ENCODE results near the gene NTSR1. TPM values are rescaled to one million over a fixed set of nuclear protein-coding genes. Genes with fewer than 3 reads are reported as not detected.

The NTSR1 gene
- total RNA-seq, 1 experiment from 2014 or later, result 44.1 TPM

DNA sequence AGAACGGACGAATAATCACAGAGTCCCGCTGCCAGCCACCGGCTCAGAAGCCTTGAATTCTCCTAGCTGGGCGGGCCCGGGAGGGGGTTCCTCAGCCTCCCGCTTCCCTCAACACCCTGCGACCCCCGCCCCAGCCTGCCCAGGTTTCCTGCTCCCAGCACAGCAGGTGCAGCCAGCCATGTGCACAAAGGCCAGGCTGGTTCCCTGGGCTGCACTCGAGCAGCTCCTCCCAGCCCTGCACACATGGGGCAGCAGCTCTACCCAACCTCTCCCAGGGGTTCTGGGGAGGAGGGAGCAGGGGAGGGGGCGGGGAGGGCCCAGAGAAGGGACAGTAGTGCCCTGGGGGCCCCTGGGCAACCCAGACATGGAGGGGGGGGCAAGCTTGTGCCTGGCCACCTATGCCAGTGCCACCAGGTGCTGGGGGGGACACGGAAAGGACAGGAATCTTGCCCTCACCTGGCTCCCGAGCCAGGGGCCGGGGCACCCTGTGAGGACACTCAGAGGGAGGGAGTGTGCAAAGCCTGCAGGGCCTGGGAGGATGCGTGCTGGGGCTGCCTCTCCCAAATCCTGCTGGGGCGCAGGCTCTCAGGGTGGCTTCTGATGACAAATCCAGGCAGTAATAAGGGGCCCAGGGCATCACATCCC is 1.2 kb upstream of the NTSR1 start:
- Histone ChIP-seq H3K27me3 (ENCODE audit: control insufficient read depth, insufficient read depth, low read length) (no peaks in the 10 kb centered on the region), H3K4me1 (ENCODE audit: control insufficient read depth, insufficient read depth, low read length) (peaks cover 70% of the 10 kb centered on the region)
- POLR2A ChIA-PET, result interaction anchor here (0.6 kb wide), 1 partner anchor 101 kb away, joined by 4 read pairs; no protein-coding TSS in a partner anchor

DNA sequence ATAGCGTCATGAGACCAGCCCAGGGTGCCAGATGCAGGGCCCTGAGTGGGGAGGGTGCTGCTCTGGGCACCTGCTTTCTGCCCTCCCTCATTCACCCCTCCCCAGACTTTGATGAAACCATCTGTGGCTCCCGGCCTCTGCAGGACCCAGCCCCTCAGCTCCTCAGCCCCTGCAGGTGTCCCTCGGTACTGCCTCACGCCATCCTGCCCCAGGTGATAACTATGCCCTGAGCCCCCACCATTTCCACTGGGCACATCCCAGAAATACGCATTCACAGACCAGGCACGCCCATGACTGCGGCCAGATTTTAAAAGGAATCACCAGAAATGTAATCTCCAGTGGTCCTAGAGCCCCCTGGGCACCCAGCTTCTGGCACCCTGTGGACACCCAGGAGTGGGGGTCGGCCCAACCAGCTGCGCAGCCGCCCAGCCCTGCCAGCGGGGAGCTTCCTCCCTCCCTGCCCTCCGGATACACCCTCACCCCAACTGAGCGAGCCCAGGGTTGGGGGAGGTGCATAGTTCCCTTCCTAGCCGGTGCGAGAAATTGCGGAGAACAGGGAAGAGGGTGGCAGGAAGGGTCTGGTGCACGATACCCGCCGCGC is 615 bp upstream of the NTSR1 start:
- BruUV-seq (replicated peaks), result no TSS peak
- POLR2A ChIA-PET, result no interaction called here
- in situ Hi-C loops (cut with HindIII; ENCODE audit: low pct_unique_long_range_greater_than_20kb, low sequenced_read_pairs) (no loop called here), intact Hi-C loops (cut with micrococcal nuclease; ENCODE audit: unreplicated experiment) (loop anchor here (2.0 kb wide), 1 partner anchor 83 kb away; no protein-coding TSS in a partner anchor)
- ATAC-seq (peak; percentile 26), DNase-seq (ENCODE audit: low read depth, low spot score) (no peak)
- CTCF ChIA-PET, result interaction anchor here (0.5 to 1.5 kb wide), 8 partner anchors 9 to 86 kb away, joined by 3 to 10 read pairs (median 4); no protein-coding TSS in a partner anchor
- Histone ChIP-seq H3K4me3 (ENCODE audit: low read depth in 2 of 2, low read length in 2 of 2) (peak overlapping the region; percentile 55 to 86), H3K36me3 (ENCODE audit: control insufficient read depth, insufficient read depth, low read length) (peaks cover 3% of the 10 kb centered on the region; the same call in 1 of the 2 replicates), H3K4me1 (ENCODE audit: control insufficient read depth, insufficient read depth, low read length) (peaks cover 70% of the 10 kb centered on the region), H3K9me3 (ENCODE audit: control insufficient read depth, insufficient read depth, low read depth, low read length) (no peaks in the 10 kb centered on the region), H3K27ac (ENCODE audit: low read length) (peak overlapping the region; percentile 82), H3K27me3 (ENCODE audit: control insufficient read depth, insufficient read depth, low read length) (no peaks in the 10 kb centered on the region)
- peak; percentile 41; the same call in 1 of the 2 replicates for TF ChIP-seq TCF7L2 (IDR thresholded peaks at IDR 0.05; ENCODE audit: low read depth, low read length)
- TF ChIP-seq SIN3A (IDR thresholded peaks at IDR 0.05; ENCODE audit: borderline replicate concordance, insufficient read depth, low read depth, low read length), result no peak
- TF ChIP-seq, protein P1, sequence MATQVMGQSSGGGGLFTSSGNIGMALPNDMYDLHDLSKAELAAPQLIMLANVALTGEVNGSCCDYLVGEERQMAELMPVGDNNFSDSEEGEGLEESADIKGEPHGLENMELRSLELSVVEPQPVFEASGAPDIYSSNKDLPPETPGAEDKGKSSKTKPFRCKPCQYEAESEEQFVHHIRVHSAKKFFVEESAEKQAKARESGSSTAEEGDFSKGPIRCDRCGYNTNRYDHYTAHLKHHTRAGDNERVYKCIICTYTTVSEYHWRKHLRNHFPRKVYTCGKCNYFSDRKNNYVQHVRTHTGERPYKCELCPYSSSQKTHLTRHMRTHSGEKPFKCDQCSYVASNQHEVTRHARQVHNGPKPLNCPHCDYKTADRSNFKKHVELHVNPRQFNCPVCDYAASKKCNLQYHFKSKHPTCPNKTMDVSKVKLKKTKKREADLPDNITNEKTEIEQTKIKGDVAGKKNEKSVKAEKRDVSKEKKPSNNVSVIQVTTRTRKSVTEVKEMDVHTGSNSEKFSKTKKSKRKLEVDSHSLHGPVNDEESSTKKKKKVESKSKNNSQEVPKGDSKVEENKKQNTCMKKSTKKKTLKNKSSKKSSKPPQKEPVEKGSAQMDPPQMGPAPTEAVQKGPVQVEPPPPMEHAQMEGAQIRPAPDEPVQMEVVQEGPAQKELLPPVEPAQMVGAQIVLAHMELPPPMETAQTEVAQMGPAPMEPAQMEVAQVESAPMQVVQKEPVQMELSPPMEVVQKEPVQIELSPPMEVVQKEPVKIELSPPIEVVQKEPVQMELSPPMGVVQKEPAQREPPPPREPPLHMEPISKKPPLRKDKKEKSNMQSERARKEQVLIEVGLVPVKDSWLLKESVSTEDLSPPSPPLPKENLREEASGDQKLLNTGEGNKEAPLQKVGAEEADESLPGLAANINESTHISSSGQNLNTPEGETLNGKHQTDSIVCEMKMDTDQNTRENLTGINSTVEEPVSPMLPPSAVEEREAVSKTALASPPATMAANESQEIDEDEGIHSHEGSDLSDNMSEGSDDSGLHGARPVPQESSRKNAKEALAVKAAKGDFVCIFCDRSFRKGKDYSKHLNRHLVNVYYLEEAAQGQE (IDR thresholded peaks at IDR 0.05; ENCODE audit: insufficient read depth in 1 of 2, low read depth in 2 of 2, low read length in 1 of 2), result no peak
- TF ChIP-seq, protein P2, sequence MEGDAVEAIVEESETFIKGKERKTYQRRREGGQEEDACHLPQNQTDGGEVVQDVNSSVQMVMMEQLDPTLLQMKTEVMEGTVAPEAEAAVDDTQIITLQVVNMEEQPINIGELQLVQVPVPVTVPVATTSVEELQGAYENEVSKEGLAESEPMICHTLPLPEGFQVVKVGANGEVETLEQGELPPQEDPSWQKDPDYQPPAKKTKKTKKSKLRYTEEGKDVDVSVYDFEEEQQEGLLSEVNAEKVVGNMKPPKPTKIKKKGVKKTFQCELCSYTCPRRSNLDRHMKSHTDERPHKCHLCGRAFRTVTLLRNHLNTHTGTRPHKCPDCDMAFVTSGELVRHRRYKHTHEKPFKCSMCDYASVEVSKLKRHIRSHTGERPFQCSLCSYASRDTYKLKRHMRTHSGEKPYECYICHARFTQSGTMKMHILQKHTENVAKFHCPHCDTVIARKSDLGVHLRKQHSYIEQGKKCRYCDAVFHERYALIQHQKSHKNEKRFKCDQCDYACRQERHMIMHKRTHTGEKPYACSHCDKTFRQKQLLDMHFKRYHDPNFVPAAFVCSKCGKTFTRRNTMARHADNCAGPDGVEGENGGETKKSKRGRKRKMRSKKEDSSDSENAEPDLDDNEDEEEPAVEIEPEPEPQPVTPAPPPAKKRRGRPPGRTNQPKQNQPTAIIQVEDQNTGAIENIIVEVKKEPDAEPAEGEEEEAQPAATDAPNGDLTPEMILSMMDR (IDR thresholded peaks at IDR 0.05), result peak; percentile 68

More for the DNA sequence above, 1.2 kb upstream of the NTSR1 start:
- peak overlapping the region in 1 of 2 experiments; percentile 86; a peak in 3 of 4 replicates for H3K4me3 ChIP-seq (ENCODE audit: low read depth in 2 of 2, low read length in 2 of 2)
- BruUV-seq (replicated peaks), result no TSS peak
- CTCF ChIA-PET, result interaction anchor here (0.5 to 1.5 kb wide), 6 partner anchors 19 to 84 kb away, joined by 3 to 12 read pairs (median 4); no protein-coding TSS in a partner anchor
- intact Hi-C loops (cut with micrococcal nuclease; ENCODE audit: unreplicated experiment) (no loop called here), in situ Hi-C loops (cut with HindIII; ENCODE audit: low pct_unique_long_range_greater_than_20kb, low sequenced_read_pairs) (no loop called here)
- H3K9me3 ChIP-seq (ENCODE audit: control insufficient read depth, insufficient read depth, low read depth, low read length), result no peaks in the 10 kb centered on the region
- TF ChIP-seq, protein P2 (IDR thresholded peaks at IDR 0.05), result no peak
- TF ChIP-seq, protein P1 (IDR thresholded peaks at IDR 0.05; ENCODE audit: insufficient read depth in 1 of 2, low read depth in 2 of 2, low read length in 1 of 2), result no peak
- TF ChIP-seq POLR2AphosphoS5 (IDR thresholded peaks at IDR 0.05; ENCODE audit: low read depth, low read length) (no peak), SIN3A (IDR thresholded peaks at IDR 0.05; ENCODE audit: borderline replicate concordance, insufficient read depth, low read depth, low read length) (no peak), TCF7L2 (IDR thresholded peaks at IDR 0.05; ENCODE audit: low read depth, low read length) (no peak)
- ATAC-seq (no peak; the same call in 1 of the 2 replicates), DNase-seq (ENCODE audit: low read depth, low spot score) (no peak)
- H3K36me3 ChIP-seq (ENCODE audit: control insufficient read depth, insufficient read depth, low read length), result peaks cover 3% of the 10 kb centered on the region; the same call in 1 of the 2 replicates
- H3K27ac ChIP-seq (ENCODE audit: low read length), result peak overlapping the region; percentile 82

Measured in Panc1 (cell line).